Measurements from ENCODE around the gene MSH6.

Gene MSH6

GRCh38 chr2:47783486-47784351, 774 bp downstream of the MSH6 start:
- peak; percentile 58 to 63 for DNase-seq

GRCh38 chr2:47784352-47784851, 1.5 kb downstream of the MSH6 start:
- no peak for DNase-seq

- DNase-seq, result no peak
These were observed 3.0 kb downstream of the MSH6 start for GRCh38 chr2:47785986-47786385.

- no peak for DNase-seq
These were observed 13.2 kb downstream of the MSH6 start for GRCh38 chr2:47796090-47796697.

GRCh38 chr2:47798631-47799030, 15.7 kb downstream of the MSH6 start:
- no peak for DNase-seq

GRCh38 chr2:47799031-47799609, 16.2 kb downstream of the MSH6 start:
- DNase-seq, result no peak

GRCh38 chr2:47801118-47801517, 18.2 kb downstream of the MSH6 start:
- no peak for DNase-seq

- DNase-seq, result no peak
These were observed 20.4 kb downstream of the MSH6 start for GRCh38 chr2:47803363-47803762.

- DNase-seq, result no peak
These were observed 20.8 kb downstream of the MSH6 start for GRCh38 chr2:47803770-47804169.

- DNase-seq, result no peak
These were observed 22.9 kb downstream of the MSH6 start for GRCh38 chr2:47805850-47806249.

GRCh38 chr2:47808614-47809013, 25.7 kb downstream of the MSH6 start:
- no peak for DNase-seq

- no peak for DNase-seq
These were observed 27.0 kb downstream of the MSH6 start for GRCh38 chr2:47809903-47810302.

GRCh38 chr2:47810850-47811249, 27.9 kb downstream of the MSH6 start:
- DNase-seq, result no peak

- no peak for DNase-seq
These were observed 28.7 kb downstream of the MSH6 start for GRCh38 chr2:47811668-47812067.

GRCh38 chr2:47815764-47816163, 32.8 kb downstream of the MSH6 start:
- no peak for DNase-seq

- DNase-seq, result no peak
These were observed 35.8 kb downstream of the MSH6 start for GRCh38 chr2:47818777-47819176.

- DNase-seq, result no peak
These were observed 36.9 kb downstream of the MSH6 start for GRCh38 chr2:47819834-47820233.

GRCh38 chr2:47822518-47822917, 39.6 kb downstream of the MSH6 start:
- DNase-seq, result no peak

GRCh38 chr2:47833516-47833968, 50.6 kb downstream of the MSH6 start:
- DNase-seq, result no peak

- no peak for DNase-seq
These were observed 55.3 kb downstream of the MSH6 start for GRCh38 chr2:47838249-47838648.

- DNase-seq, result no peak
These were observed 55.7 kb downstream of the MSH6 start for GRCh38 chr2:47838686-47839085.

GRCh38 chr2:47842846-47843245, 59.9 kb downstream of the MSH6 start:
- DNase-seq, result no peak

GRCh38 chr2:47843407-47843806, 60.5 kb downstream of the MSH6 start:
- no peak for DNase-seq

- no peak for DNase-seq
These were observed 61.2 kb downstream of the MSH6 start for GRCh38 chr2:47844162-47844561.

Measured in stimulated activated CD4-positive, alpha-beta T cell treated with anti-CD3 and anti-CD28 coated beads, Interleukin-4, amount 100 ng/mL, for 4 hours (primary cell).